Activated CD4-positive, alpha-beta T cell treated with anti-CD3 and anti-CD28 coated beads, Interleukin-2, amount 50 U/mL, for 24 hours (primary cell): Measurements from ENCODE around the gene GOLGA8A.
"Not testable (repeated sequence)": the region's sequence is repeated elsewhere in the genome, so short reads cannot be mapped to it uniquely, and the experiment has no call there.

Experiments
- DNase-seq, 2 donors: peaks; one replicate each; pipeline ENCODE4 v3.0.0-alpha.2; 2020; ENCODE audit warnings: low read depth in 1 of 2, low spot score in 1 of 2

The GOLGA8A gene

DNA sequence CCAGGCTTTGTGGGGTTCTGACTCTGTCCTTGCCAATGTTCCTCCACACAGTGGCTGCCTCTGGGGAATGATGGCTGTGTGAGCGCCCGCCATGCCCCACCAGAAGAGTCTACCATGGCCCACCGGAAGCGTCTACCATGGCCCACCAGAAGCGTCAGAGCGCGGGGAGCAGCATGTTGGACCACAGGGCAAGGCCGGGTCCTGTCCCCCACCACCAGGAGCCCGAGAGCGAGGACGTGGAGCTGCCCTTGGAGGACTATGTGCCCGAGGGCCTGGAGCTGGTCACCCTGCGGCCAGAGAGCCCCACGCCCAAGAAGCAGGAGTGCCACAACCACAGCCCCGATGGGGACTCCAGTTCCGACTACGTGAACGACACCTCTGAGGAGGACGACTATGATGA lies 28.1 kb downstream of the GOLGA8A start:
- DNase-seq, result not testable (repeated sequence)

DNA sequence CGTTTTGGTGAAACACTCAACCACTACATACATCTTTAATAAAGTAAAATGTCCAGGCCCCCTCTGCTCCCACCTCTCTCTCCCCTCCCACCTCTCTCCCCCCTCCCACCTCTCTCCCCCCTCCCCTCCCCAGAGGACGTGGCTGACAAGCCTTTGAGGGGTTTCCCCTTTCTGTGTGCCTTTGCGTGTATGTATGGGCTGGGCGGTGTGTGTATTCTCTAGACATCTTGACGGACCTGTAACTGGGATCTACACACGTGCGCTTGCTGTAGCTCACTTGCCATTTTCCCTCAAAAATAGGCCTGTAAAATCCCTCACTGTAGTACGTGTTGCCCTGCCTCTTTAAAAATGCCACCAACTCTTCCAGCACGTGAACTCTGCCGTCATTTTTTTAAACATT lies 28.6 kb downstream of the GOLGA8A start:
- not testable (repeated sequence) for DNase-seq

DNA sequence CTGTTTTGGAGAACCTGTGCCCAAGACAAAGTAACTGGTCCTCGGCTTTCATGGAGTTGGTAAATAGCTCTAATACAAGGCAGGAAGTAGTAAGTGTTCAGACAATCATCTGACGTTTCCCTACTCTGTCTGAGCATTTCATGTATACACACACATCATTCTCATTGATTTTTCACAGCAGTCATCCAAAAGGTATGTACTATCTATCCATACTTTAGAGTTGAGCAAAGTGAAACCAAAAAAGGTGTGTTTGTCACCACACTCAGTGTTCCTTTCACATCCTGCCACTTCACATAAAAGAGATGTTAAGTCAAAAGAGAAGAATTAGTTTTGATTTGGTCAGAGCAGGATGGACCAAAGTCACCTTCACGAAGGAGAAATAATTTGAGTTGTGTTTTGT lies 33.7 kb downstream of the GOLGA8A start:
- not testable (repeated sequence) for DNase-seq

DNA sequence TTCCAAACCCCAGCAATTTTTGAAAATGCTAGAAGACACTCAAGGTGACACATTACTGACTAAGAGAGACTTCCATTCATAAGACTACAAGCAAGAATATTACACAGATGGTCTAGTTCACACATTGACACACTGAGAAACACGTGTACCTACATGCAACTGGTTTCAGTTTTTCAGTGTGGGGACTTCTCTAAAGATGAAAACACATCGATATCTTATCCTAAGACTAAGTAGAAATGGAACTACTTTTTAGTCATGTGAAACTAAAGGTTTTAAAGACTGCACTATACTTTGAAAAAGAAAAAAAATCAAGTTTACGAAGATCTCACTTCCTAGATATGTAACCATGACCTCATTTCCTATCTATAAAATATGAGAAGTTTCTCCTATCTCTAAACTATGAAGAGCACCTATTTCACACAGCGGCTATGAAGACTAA lies 34.4 kb downstream of the GOLGA8A start:
- not testable (repeated sequence) for DNase-seq

DNA sequence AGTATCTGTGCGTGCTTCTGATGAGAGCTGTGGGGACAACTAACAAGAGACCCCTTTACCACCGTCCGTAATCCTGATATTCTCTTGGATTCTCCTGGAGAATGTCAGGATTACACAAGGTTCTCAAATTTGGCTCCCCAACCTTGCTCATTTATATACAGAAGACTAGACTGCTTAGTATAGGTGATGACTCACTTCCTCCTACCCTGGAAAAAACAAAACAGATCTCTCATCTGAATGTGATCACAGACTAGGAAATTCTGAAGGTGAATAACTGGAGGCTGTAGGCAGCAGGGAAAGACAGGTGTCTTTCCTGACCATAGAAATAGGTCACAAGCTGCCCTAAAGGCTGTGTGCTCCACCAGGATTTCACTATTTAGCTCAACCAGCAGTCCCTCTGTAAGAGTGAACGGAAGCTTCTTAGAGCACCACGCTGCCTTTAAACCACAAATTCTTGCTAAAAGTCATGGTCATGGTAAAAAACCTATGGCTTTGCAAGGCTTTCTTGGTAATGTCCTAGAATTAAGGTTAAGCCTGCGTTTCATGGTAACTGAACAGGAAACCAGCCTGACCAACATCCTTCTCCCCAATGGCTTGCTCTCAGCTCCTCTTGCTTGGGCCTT lies 39.9 kb downstream of the GOLGA8A start:
- not testable (repeated sequence) for DNase-seq

DNA sequence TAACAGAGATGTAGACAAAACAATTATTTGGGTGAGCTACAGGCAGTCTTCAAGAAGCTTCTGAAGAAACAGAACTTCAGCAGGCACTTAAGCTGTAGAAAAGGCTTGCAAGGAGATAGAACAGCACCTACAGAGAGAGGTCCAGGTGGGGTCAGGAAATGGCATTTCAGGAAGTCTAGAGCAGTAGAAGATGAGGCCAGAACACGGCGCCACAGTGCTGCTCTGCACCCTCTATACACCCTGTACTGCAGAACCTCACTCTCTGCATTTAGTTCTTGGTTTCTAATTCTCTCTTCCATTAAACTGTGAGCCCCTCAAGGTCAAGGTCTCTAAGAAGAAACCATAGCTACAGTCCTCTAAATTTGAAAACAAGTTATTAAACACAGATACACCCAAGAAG lies 44.6 kb downstream of the GOLGA8A start:
- not testable (repeated sequence) for DNase-seq

DNA sequence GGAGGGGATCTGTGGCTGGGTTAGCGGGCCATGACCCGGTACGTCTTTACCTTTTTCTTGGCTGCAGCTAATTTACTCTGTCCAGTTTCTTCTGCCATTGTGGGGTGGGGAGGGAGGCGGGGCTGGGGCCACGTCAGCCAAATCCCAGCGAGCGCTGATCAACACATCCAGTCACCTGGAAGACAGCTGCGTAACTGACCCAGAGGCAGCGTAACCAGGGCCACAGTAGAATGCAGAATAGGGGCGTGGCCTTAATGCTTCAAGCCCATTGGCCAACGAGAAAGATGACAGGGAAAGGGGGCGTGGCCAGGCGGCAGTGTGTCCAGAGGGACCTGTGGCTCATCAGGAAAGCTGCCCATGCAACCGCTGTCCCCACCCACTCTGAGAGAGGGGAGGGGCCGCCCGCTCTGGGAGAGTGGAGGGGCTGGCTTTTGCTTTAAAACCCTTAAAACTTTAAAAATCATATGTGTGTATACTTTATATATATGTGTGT lies 48.0 kb downstream of the GOLGA8A start:
- DNase-seq, result not testable (repeated sequence)
